GM23338 (cell line): Measurements from ENCODE around the gene PRPF4. TPM values are rescaled to one million over a fixed set of nuclear protein-coding genes. Genes with fewer than 3 reads are reported as not detected.
A peak's percentile ranks its signal among the peaks of the same experiment; 100 is the strongest.

ENCODE experiments used
- ATAC-seq: fragments of 200-7000 bp; cut with Tn5 transposase; 3 replicates; pipeline ENCODE4 v1.9.1; 2020
- DNase-seq: peaks from one replicate; pipeline ENCODE4 v3.0.0-alpha.2; 2015; ENCODE audit warnings: low spot score
- H2AFZ ChIP-seq: fragments of 200-600 bp; sonication (generic); 2 replicates; pipeline ENCODE4 v1.8.0; 2016; ENCODE audit warnings: antibody characterized with exemption, mild to moderate bottlenecking, moderate library complexity
- H3F3A ChIP-seq: fragments of 200-600 bp; sonication (generic); replicated peaks from 2 replicates; pipeline ENCODE4 v1.8.0; 2017; ENCODE audit warnings: antibody characterized with exemption, mixed run types, low read depth
- H3K27ac ChIP-seq: fragments of 200-600 bp; sonication (generic); 2 replicates; pipeline ENCODE4 v1.6.1; 2016; ENCODE audit warnings: low read depth
- H3K27me3 ChIP-seq: fragments of 200-600 bp; sonication (generic); 2 replicates; pipeline ENCODE4 v1.8.0; 2016; ENCODE audit warnings: mild to moderate bottlenecking, mixed run types, moderate library complexity; ENCODE audit not compliant: insufficient read depth
- H3K36me3 ChIP-seq: fragments of 200-600 bp; sonication (generic); 2 replicates; pipeline ENCODE4 v1.8.0; 2016; ENCODE audit warnings: mild to moderate bottlenecking; ENCODE audit not compliant: insufficient read depth
- H3K4me1 ChIP-seq: fragments of 200-600 bp; sonication (generic); 2 replicates; pipeline ENCODE4 v1.8.0; 2016; ENCODE audit warnings: mild to moderate bottlenecking, moderate library complexity; ENCODE audit not compliant: insufficient read depth
- H3K4me2 ChIP-seq: fragments of 200-600 bp; sonication (generic); 2 replicates; pipeline ENCODE4 v1.7.1; 2017; ENCODE audit warnings: mixed run types
- H3K4me3 ChIP-seq: fragments of 200-600 bp; sonication (generic); 2 replicates; pipeline ENCODE4 v1.6.1; 2016; ENCODE audit warnings: mixed run types
- H3K79me2 ChIP-seq: fragments of 200-600 bp; sonication (generic); replicated peaks from 2 replicates; pipeline ENCODE4 v1.8.0; 2017; ENCODE audit warnings: mild to moderate bottlenecking; ENCODE audit not compliant: insufficient read depth
- H3K9me2 ChIP-seq: fragments of 200-600 bp; sonication (generic); 2 replicates; pipeline ENCODE4 v1.8.0; 2017; ENCODE audit not compliant: insufficient read depth
- H4K20me1 ChIP-seq: fragments of 200-600 bp; sonication (generic); replicated peaks from 2 replicates; pipeline ENCODE4 v1.8.0; 2017; ENCODE audit warnings: mild to moderate bottlenecking; ENCODE audit not compliant: insufficient read depth
- H3K27ac Mint-ChIP-seq: 2 replicates; pipeline ENCODE4 v1.8.0; 2020; ENCODE audit warnings: inconsistent platforms, mild to moderate bottlenecking, moderate library complexity, mixed read lengths
- H3K27me3 Mint-ChIP-seq: 3 replicates; pipeline ENCODE4 v1.8.0; 2022; ENCODE audit warnings: low read depth, mild to moderate bottlenecking, moderate library complexity, mixed read lengths, inconsistent platforms; ENCODE audit not compliant: insufficient read depth, poor library complexity
- H3K36me3 Mint-ChIP-seq: 3 replicates; pipeline ENCODE4 v1.8.0; 2021; ENCODE audit warnings: low read depth, mild to moderate bottlenecking, inconsistent platforms, moderate library complexity, mixed read lengths
- H3K4me1 Mint-ChIP-seq: 3 replicates; pipeline ENCODE4 v1.8.0; 2020; ENCODE audit warnings: mild to moderate bottlenecking, inconsistent platforms, mixed read lengths
- H3K4me3 Mint-ChIP-seq: 3 replicates; pipeline ENCODE4 v1.8.0; 2021; ENCODE audit warnings: moderate library complexity, mild to moderate bottlenecking, inconsistent platforms, mixed read lengths
- H3K9me3 Mint-ChIP-seq: 3 replicates; pipeline ENCODE4 v1.8.0; 2020; ENCODE audit warnings: moderate library complexity, mild to moderate bottlenecking, inconsistent platforms, mixed read lengths
- CREB1 ChIP-seq: fragments of 250-450 bp; sonication (Bioruptor Pico); IDR thresholded peaks from 2 replicates; pipeline ENCODE4 v1.5.0; 2020; ENCODE audit warnings: low read depth, mild to moderate bottlenecking, moderate library complexity
- EZH2 ChIP-seq: fragments of 200-600 bp; sonication (generic); IDR thresholded peaks from one replicate; pipeline ENCODE4 v1.8.0; 2017; ENCODE audit warnings: antibody characterized with exemption, mild to moderate bottlenecking, low read depth; ENCODE audit not compliant: unreplicated experiment
- NANOG ChIP-seq: IDR thresholded peaks from 2 replicates; pipeline ENCODE4 v1.6.1; 2016; ENCODE audit warnings: antibody characterized with exemption, borderline replicate concordance
- ZNF114 ChIP-seq: fragments of 250-450 bp; sonication (Bioruptor Pico); IDR thresholded peaks from 2 replicates; pipeline ENCODE4 v1.5.0; 2020; ENCODE audit warnings: mild to moderate bottlenecking, moderate library complexity
- ZNF331 ChIP-seq: fragments of 250-450 bp; sonication (Bioruptor Pico); IDR thresholded peaks from 2 replicates; pipeline ENCODE4 v1.5.0; 2020; ENCODE audit warnings: low read depth, mild to moderate bottlenecking, moderate library complexity
- polyA plus RNA-seq: library from polyadenylated mRNA; unstranded; fragments of >200 nt; fragmentation: Nextera tagmentation; extraction: Ambion mirVana; gene quantifications from 2 replicates; pipeline ENCODE4 v1.2.1, GENCODE V29; 2016
- total RNA-seq: library from RNA; depleted of rRNA; stranded (reverse); fragments of >200 nt; shearing (Covaris generic); gene quantifications from 2 replicates; pipeline ENCODE4 v1.2.3, GENCODE V29; 2014
- TF ChIP-seq, protein P1 (sequence below), 2 experiments: fragments of 200-600 bp in 1 of 2; sonication (generic) in 1 of 2; conservative IDR thresholded peaks; 2 replicates each; pipeline versions ENCODE4 v1.5.1 to v1.6.1; 2016 to 2017; ENCODE audit warnings: antibody characterized with exemption in 2 of 2, low read depth in 2 of 2, mild to moderate bottlenecking in 2 of 2, moderate library complexity in 1 of 2

Gene PRPF4
- total and polyA plus RNA-seq, 2 experiments from 2014 or later, result 18.7 to 34.6 TPM

DNA sequence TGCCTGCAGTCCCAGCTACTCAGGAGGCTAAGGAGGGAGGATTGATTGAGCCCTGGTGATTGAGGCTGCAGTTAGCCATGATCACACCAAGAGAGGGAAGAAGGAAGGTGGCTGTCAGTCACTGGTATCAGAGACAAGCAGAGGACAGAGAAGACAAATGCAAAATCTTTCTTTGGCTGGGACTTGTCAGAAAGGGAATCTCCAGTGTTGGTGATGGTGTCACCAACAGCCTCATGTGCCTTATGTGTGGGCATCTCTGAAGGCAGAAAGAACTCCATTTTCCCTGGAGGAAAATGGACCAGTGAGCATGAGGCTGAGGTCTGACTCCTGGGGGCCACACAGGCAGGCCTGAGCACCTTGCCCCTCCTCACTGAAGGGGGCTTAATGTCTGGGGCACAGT lies 39.8 kb downstream of the PRPF4 start:
- Histone ChIP-seq H3K4me3 (no peak overlapping the region), H3K79me2 (no peaks in the 10 kb centered on the region), H3K4me1 (no peaks in the 10 kb centered on the region), H3K4me2 (no peak overlapping the region), H3K27me3 (no peaks in the 10 kb centered on the region), H3K27ac (no peak overlapping the region), H4K20me1 (peaks cover 4% of the 10 kb centered on the region; the same call in 1 of the 2 replicates), H3K9me2 (no peaks in the 10 kb centered on the region), H3F3A (no peaks in the 10 kb centered on the region), H2AFZ (no peak overlapping the region), H3K36me3 (no peaks in the 10 kb centered on the region)
- TF ChIP-seq ZNF114 (CRISPR knock-in tag) (no peak), CREB1 (CRISPR knock-in tag) (no peak), ZNF331 (CRISPR knock-in tag) (no peak), NANOG (no peak), EZH2 (no peak)
- Mint-ChIP-seq H3K27me3 (peaks cover 2% of the 10 kb centered on the region), H3K27ac (no peak overlapping the region), H3K36me3 (no peaks in the 10 kb centered on the region), H3K4me3 (no peak overlapping the region), H3K4me1 (no peaks in the 10 kb centered on the region), H3K9me3 (no peaks in the 10 kb centered on the region)
- DNase-seq (no peak), ATAC-seq (no peak)

GRCh38 chr9:113316030-113316429 lies 40.6 kb downstream of the PRPF4 start:
- H3K4me1 Mint-ChIP-seq, result no peaks in the 10 kb centered on the region

GRCh38 chr9:113317777-113318176 lies 42.3 kb downstream of the PRPF4 start:
- H3F3A ChIP-seq, result no peaks in the 10 kb centered on the region
- no peaks in the 10 kb centered on the region for H3K9me3 Mint-ChIP-seq
- H3K4me3 Mint-ChIP-seq, result no peak overlapping the region
- no peaks in the 10 kb centered on the region for H3K4me1 Mint-ChIP-seq
- H3K36me3 ChIP-seq, result no peaks in the 10 kb centered on the region
- no peak overlapping the region for H3K27ac Mint-ChIP-seq
- DNase-seq, result no peak
- H4K20me1 ChIP-seq, result no peaks in the 10 kb centered on the region
- no peak overlapping the region for H3K27ac ChIP-seq
- no peaks in the 10 kb centered on the region for H3K36me3 Mint-ChIP-seq
- no peak overlapping the region for H3K4me3 ChIP-seq
- no peaks in the 10 kb centered on the region for H3K4me1 ChIP-seq
- H3K4me2 ChIP-seq, result no peak overlapping the region
- no peak overlapping the region for H2AFZ ChIP-seq
- TF ChIP-seq ZNF114 (CRISPR knock-in tag), result no peak
- TF ChIP-seq, protein P1, sequence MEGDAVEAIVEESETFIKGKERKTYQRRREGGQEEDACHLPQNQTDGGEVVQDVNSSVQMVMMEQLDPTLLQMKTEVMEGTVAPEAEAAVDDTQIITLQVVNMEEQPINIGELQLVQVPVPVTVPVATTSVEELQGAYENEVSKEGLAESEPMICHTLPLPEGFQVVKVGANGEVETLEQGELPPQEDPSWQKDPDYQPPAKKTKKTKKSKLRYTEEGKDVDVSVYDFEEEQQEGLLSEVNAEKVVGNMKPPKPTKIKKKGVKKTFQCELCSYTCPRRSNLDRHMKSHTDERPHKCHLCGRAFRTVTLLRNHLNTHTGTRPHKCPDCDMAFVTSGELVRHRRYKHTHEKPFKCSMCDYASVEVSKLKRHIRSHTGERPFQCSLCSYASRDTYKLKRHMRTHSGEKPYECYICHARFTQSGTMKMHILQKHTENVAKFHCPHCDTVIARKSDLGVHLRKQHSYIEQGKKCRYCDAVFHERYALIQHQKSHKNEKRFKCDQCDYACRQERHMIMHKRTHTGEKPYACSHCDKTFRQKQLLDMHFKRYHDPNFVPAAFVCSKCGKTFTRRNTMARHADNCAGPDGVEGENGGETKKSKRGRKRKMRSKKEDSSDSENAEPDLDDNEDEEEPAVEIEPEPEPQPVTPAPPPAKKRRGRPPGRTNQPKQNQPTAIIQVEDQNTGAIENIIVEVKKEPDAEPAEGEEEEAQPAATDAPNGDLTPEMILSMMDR (conservative IDR thresholded peaks at IDR 0.05; ENCODE audit: low read depth in 2 of 2), result peak in 1 of 2 experiments; percentile 26; a peak in 1 of 4 replicates
- H3K27me3 ChIP-seq, result no peaks in the 10 kb centered on the region
- peaks cover 2% of the 10 kb centered on the region for H3K27me3 Mint-ChIP-seq
- no peak for ATAC-seq
- no peaks in the 10 kb centered on the region for H3K9me2 ChIP-seq
- H3K79me2 ChIP-seq, result no peaks in the 10 kb centered on the region

More at GRCh38 chr9:113316030-113316429, 40.6 kb downstream of the PRPF4 start:
- Histone ChIP-seq H3K27ac (no peak overlapping the region), H3K4me3 (no peak overlapping the region), H3K9me2 (no peaks in the 10 kb centered on the region), H4K20me1 (no peaks in the 10 kb centered on the region), H3F3A (no peaks in the 10 kb centered on the region), H3K4me2 (no peak overlapping the region), H3K4me1 (no peaks in the 10 kb centered on the region), H2AFZ (no peak overlapping the region), H3K27me3 (no peaks in the 10 kb centered on the region), H3K79me2 (no peaks in the 10 kb centered on the region), H3K36me3 (no peaks in the 10 kb centered on the region)
- Mint-ChIP-seq H3K9me3 (no peaks in the 10 kb centered on the region), H3K27me3 (peaks cover 2% of the 10 kb centered on the region), H3K4me3 (no peak overlapping the region), H3K27ac (no peak overlapping the region), H3K36me3 (no peaks in the 10 kb centered on the region)
- ATAC-seq (no peak), DNase-seq (no peak)
- TF ChIP-seq ZNF114 (CRISPR knock-in tag), result no peak
